Stomach (tissue), 9 donors: ENCODE data around the gene ANLN. TPM values are rescaled to one million over a fixed set of nuclear protein-coding genes. Genes with fewer than 3 reads are reported as not detected.
"Not testable (repeated sequence)": the region's sequence is repeated elsewhere in the genome, so short reads cannot be mapped to it uniquely, and the experiment has no call there.

Experiments used
- DNase-seq, 2 donors: peaks; one replicate each; pipeline versions ENCODE4 v3.0.0 to v3.0.0-alpha.2; 2013 to 2019
- H3K27ac ChIP-seq, 5 donors: fragments of 200-600 bp in 4 of 5; sonication (generic) in 4 of 5; one replicate each; pipeline ENCODE4 v1.5.1; 2013 to 2019; ENCODE audit warnings: mild to moderate bottlenecking in 1 of 5, moderate library complexity in 1 of 5
- H3K27me3 ChIP-seq, 3 donors: fragments of 200-600 bp; sonication (generic); one replicate each; pipeline ENCODE4 v1.5.1; 2017 to 2019; ENCODE audit warnings: mixed run types in 1 of 3
- H3K36me3 ChIP-seq, 4 donors: fragments of 200-600 bp; sonication (generic); 1 replicate in 3 of 4; 2 replicates in 1 of 4; pipeline ENCODE4 v1.5.1; 2016 to 2019
- H3K4me1 ChIP-seq, 4 donors: fragments of 200-600 bp; sonication (generic); one replicate each; pipeline ENCODE4 v1.5.1; 2016 to 2019
- H3K4me3 ChIP-seq, 4 donors: fragments of 200-600 bp; sonication (generic) in 3 of 4; one replicate each; pipeline ENCODE4 v1.5.1; 2016 to 2019; ENCODE audit warnings: mild to moderate bottlenecking in 1 of 4
- H3K9me3 ChIP-seq, 4 donors: fragments of 200-600 bp; sonication (generic); one replicate each; pipeline ENCODE4 v1.5.1; 2016 to 2019
- EP300 ChIP-seq: sonication (generic); formaldehyde crosslinking; IDR thresholded peaks from one replicate; pipeline ENCODE4 v1.6.1; 2017; ENCODE audit warnings: antibody characterized with exemption
- POLR2A ChIP-seq, 4 donors: fragments of 450-650 bp; IDR thresholded peaks; one replicate each; pipeline ENCODE4 v1.6.1; 2016; ENCODE audit warnings: antibody characterized with exemption in 4 of 4, control low read depth in 2 of 4, mild to moderate bottlenecking in 1 of 4, moderate library complexity in 1 of 4
- POLR2AphosphoS5 ChIP-seq, 3 donors: sonication (generic); formaldehyde crosslinking; IDR thresholded peaks; one replicate each; pipeline ENCODE4 v1.6.1; 2016; ENCODE audit warnings: antibody characterized with exemption in 3 of 3
- WGBS, 5 donors: extraction: QIAGEN DNeasy Blood & Tissue Kit in 3 of 5; methylation state at CpG; one replicate each; pipeline versions ENCODE4 v1.1.5 to v1.1.7; 2013 to 2018; 5-methylcytosine and 5-hydroxymethylcytosine counted together
- intact Hi-C: fragments of 100-400 bp; cut with DNase I; formaldehyde crosslinking; loops from one replicate; pipeline ENCODE4 v1.15.1; 2023; ENCODE audit warnings: low total_unique reads
- polyA plus RNA-seq, 3 donors: library from polyadenylated mRNA; stranded (reverse); fragments of 200-250 nt; gene quantifications; one replicate each; pipeline ENCODE4 v1.2.3, GENCODE V29; 2013
- total RNA-seq, 5 donors: library from RNA; depleted of rRNA; stranded (reverse); fragments of >200 nt; gene quantifications; one replicate each; pipeline versions ENCODE4 v1.1.0 to v1.2.3, GENCODE V29; 2014 to 2016
- TF ChIP-seq, protein P1 (sequence below), 7 experiments: fragments of 450-650 bp in 4 of 7; fragments of 200-600 bp in 3 of 7; sonication (generic) in 3 of 7; IDR thresholded peaks; one replicate each; pipeline ENCODE4 v1.5.1; 2016 to 2019; ENCODE audit warnings: antibody characterized with exemption in 7 of 7, control low read depth in 2 of 7, mild to moderate bottlenecking in 1 of 7
- donor health status: healthy with polysubstance abuse.
- donor health status: Bipolar disorder and iron deficiency.
- donor health status: healthy.

The ANLN gene
- total and polyA plus RNA-seq, 8 donors = 3.5 to 25.2 (median 12.6) TPM

DNA sequence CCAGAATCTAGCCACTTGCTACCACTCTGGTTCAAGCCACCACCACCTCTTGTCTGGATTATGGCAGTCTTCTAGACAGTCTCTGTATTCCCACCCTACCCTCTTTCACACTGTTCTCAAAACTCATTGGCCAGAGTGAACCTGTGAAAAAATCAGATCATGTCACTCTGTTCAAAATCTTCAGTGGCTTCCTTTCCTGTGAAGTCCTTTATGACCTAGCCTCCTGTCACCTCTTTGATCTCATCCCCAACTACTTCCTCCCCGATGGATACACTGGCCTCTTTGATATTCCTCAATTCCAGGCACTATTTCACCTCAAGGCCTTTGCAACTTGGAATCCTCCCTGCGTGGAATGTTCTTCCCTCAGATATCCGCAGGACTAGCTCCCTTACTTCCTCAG lies 21.2 kb upstream of the ANLN start:
- Histone ChIP-seq H3K4me1 (peaks cover 0 to 23% (median 10%) of the 10 kb centered on the region in 4 donors), H3K4me3 (no peak overlapping the region), H3K36me3 (no peaks in the 10 kb centered on the region), H3K9me3 (no peaks in the 10 kb centered on the region), H3K27ac (no peak overlapping the region), H3K27me3 (no peaks in the 10 kb centered on the region)
- DNase-seq = no peak
- no peak for TF ChIP-seq POLR2AphosphoS5 (IDR thresholded peaks at IDR 0.05)
- no peak for TF ChIP-seq EP300
- TF ChIP-seq POLR2A (IDR thresholded peaks at IDR 0.05) = no peak
- TF ChIP-seq, protein P1, sequence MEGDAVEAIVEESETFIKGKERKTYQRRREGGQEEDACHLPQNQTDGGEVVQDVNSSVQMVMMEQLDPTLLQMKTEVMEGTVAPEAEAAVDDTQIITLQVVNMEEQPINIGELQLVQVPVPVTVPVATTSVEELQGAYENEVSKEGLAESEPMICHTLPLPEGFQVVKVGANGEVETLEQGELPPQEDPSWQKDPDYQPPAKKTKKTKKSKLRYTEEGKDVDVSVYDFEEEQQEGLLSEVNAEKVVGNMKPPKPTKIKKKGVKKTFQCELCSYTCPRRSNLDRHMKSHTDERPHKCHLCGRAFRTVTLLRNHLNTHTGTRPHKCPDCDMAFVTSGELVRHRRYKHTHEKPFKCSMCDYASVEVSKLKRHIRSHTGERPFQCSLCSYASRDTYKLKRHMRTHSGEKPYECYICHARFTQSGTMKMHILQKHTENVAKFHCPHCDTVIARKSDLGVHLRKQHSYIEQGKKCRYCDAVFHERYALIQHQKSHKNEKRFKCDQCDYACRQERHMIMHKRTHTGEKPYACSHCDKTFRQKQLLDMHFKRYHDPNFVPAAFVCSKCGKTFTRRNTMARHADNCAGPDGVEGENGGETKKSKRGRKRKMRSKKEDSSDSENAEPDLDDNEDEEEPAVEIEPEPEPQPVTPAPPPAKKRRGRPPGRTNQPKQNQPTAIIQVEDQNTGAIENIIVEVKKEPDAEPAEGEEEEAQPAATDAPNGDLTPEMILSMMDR (IDR thresholded peaks at IDR 0.05) = no peak
- intact Hi-C loops = no loop called here
- 80 to 90% (median 87%) methylated on average over 3 of the region's 3 CpGs for whole genome bisulfite sequencing, 5 donors

GRCh38 chr7:36369171-36369570 lies 20.5 kb upstream of the ANLN start:
- no peak overlapping the region for H3K27ac ChIP-seq
- TF ChIP-seq POLR2AphosphoS5 (IDR thresholded peaks at IDR 0.05) (no peak), EP300 (no peak), POLR2A (IDR thresholded peaks at IDR 0.05) (no peak)
- TF ChIP-seq, protein P1 (IDR thresholded peaks at IDR 0.05) = no peak
- 88 to 98% (median 96%) methylated on average over 1 of the region's 1 CpG for WGBS, 5 donors
- intact Hi-C loops = no loop called here
- H3K4me1 ChIP-seq = peaks cover 0 to 23% (median 10%) of the 10 kb centered on the region in 4 donors
- no peaks in the 10 kb centered on the region for H3K27me3 ChIP-seq
- H3K4me3 ChIP-seq = no peak overlapping the region
- DNase-seq = no peak
- no peaks in the 10 kb centered on the region for H3K36me3 ChIP-seq
- H3K9me3 ChIP-seq = no peaks in the 10 kb centered on the region

DNA sequence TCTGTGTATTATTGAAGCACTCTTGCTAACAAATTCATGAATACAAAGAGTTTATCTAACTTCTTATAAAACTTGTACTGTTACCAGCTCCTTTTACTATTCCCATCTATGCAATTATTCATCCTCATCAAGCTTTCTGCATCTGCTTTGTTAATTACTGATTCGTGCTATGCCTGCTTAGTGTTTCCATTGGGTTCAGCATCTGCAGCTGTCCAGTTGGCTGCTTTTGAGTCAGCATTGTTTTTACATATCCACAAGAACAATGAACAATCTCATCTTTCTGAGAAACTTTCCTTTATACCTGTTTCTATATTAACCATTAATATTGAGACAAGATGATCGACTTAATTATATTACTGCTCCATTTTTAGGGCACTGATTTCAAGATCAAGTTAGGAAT lies 19.6 kb upstream of the ANLN start:
- Histone ChIP-seq H3K4me1 (peaks cover 0 to 17% (median 10%) of the 10 kb centered on the region in 4 donors), H3K36me3 (no peaks in the 10 kb centered on the region), H3K9me3 (no peaks in the 10 kb centered on the region), H3K27me3 (no peaks in the 10 kb centered on the region), H3K27ac (no peak overlapping the region), H3K4me3 (no peak overlapping the region)
- TF ChIP-seq, protein P1 (IDR thresholded peaks at IDR 0.05) = no peak
- no peak for DNase-seq
- WGBS, 5 donors = 82 to 87% (median 85%) methylated on average over 2 of the region's 2 CpGs
- intact Hi-C loops = no loop called here

GRCh38 chr7:36372156-36372555 lies 17.5 kb upstream of the ANLN start:
- Histone ChIP-seq H3K27me3 (no peaks in the 10 kb centered on the region), H3K27ac (no peak overlapping the region), H3K9me3 (no peaks in the 10 kb centered on the region), H3K4me1 (peaks cover 0 to 6% (median 4%) of the 10 kb centered on the region in 4 donors), H3K36me3 (no peaks in the 10 kb centered on the region), H3K4me3 (no peak overlapping the region)
- intact Hi-C loops = no loop called here
- WGBS, 5 donors = 46 to 65% (median 48%) methylated on average over 4 of the region's 4 CpGs
- no peak for DNase-seq
- no peak for TF ChIP-seq POLR2AphosphoS5 (IDR thresholded peaks at IDR 0.05)

DNA sequence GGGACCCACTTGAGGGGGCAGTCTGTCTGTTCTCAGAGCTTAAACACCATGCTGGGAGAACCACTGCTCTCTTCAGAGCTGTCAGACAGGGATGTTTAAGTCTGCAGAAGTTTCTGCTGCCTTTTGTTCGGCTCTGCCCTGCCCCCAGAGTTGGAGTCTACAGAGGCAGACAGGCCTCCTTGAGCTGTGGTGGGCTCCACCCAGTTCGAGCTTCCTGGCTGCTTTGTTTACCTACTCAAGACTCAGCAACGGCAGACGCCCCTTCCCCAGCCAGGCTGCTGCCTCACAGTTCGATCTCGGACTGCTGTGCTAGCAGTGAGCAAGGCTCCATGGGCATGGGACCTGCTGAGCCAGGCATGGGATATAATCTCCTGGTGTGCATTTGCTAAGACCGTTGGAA lies 11.1 kb upstream of the ANLN start:
- H3K4me1 ChIP-seq, H3K36me3 ChIP-seq, H3K4me3 ChIP-seq, H3K27me3 ChIP-seq, DNase-seq, H3K27ac ChIP-seq, H3K9me3 ChIP-seq, intact Hi-C loops: not testable (repeated sequence)
- WGBS, 5 donors = 59 to 73% (median 66%) methylated on average over 2 to 7 of the region's 7 CpGs
